ENCODE results near the gene BPIFA3. TPM values are rescaled to one million over a fixed set of nuclear protein-coding genes. Genes with fewer than 3 reads are reported as not detected.

Gene BPIFA3
- total and polyA plus RNA-seq, 2 donors, result not detected

- DNase-seq (ENCODE audit: extremely low spot score), result no peak
- WGBS, result 81% methylated on average over 5 of the region's 5 CpGs
- H3K27ac ChIP-seq (ENCODE audit: low read depth), result no peak overlapping the region
Observed at GRCh38 chr20:33257237-33257636, 40.1 kb downstream of the BPIFA3 start.

GRCh38 chr20:33259371-33259770, 42.2 kb downstream of the BPIFA3 start:
- Histone ChIP-seq H3K27ac (ENCODE audit: low read depth) (no peak overlapping the region), H3K4me3 (ENCODE audit: low read depth, low read length) (no peak overlapping the region), H3K36me3 (ENCODE audit: insufficient read depth) (no peaks in the 10 kb centered on the region), H3K4me1 (ENCODE audit: insufficient read depth) (no peaks in the 10 kb centered on the region)
- 63% methylated on average over 5 of the region's 5 CpGs for WGBS
- no peak for DNase-seq (ENCODE audit: extremely low spot score)

More at GRCh38 chr20:33257237-33257636, 40.1 kb downstream of the BPIFA3 start:
- H3K36me3 ChIP-seq (ENCODE audit: insufficient read depth), result no peaks in the 10 kb centered on the region
- no peaks in the 10 kb centered on the region for H3K4me1 ChIP-seq (ENCODE audit: insufficient read depth)
- H3K4me3 ChIP-seq (ENCODE audit: low read depth, low read length), result no peak overlapping the region

- WGBS, result 81% methylated on average over 4 of the region's 4 CpGs
- H3K4me3 ChIP-seq (ENCODE audit: low read depth, low read length), result no peak overlapping the region
- H3K4me1 ChIP-seq (ENCODE audit: insufficient read depth), result no peaks in the 10 kb centered on the region
- no peak for DNase-seq (ENCODE audit: extremely low spot score)
- H3K36me3 ChIP-seq (ENCODE audit: insufficient read depth), result no peaks in the 10 kb centered on the region
- H3K27ac ChIP-seq (ENCODE audit: low read depth), result no peak overlapping the region
Observed at GRCh38 chr20:33261465-33261864, 44.3 kb downstream of the BPIFA3 start.

GRCh38 chr20:33262658-33263065, 45.5 kb downstream of the BPIFA3 start:
- no peak overlapping the region for H3K4me3 ChIP-seq (ENCODE audit: low read depth, low read length)
- peak; percentile 14 for DNase-seq (ENCODE audit: extremely low spot score)
- no peaks in the 10 kb centered on the region for H3K4me1 ChIP-seq (ENCODE audit: insufficient read depth)
- 23% methylated on average over 5 of the region's 5 CpGs for WGBS
- no peaks in the 10 kb centered on the region for H3K36me3 ChIP-seq (ENCODE audit: insufficient read depth)
- H3K27ac ChIP-seq (ENCODE audit: low read depth), result no peak overlapping the region

- Histone ChIP-seq H3K4me3 (ENCODE audit: low read depth, low read length) (no peak overlapping the region), H3K36me3 (ENCODE audit: insufficient read depth) (no peaks in the 10 kb centered on the region), H3K27ac (ENCODE audit: low read depth) (no peak overlapping the region), H3K4me1 (ENCODE audit: insufficient read depth) (no peaks in the 10 kb centered on the region)
- DNase-seq (ENCODE audit: extremely low spot score), result no peak
- WGBS, result 61% methylated on average over 5 of the region's 5 CpGs
Observed at GRCh38 chr20:33263784-33264183, 46.6 kb downstream of the BPIFA3 start.

- Histone ChIP-seq H3K4me1 (ENCODE audit: insufficient read depth) (no peaks in the 10 kb centered on the region), H3K36me3 (ENCODE audit: insufficient read depth) (no peaks in the 10 kb centered on the region), H3K4me3 (ENCODE audit: low read depth, low read length) (no peak overlapping the region), H3K27ac (ENCODE audit: low read depth) (no peak overlapping the region)
- DNase-seq (ENCODE audit: extremely low spot score), result no peak
- WGBS, result 62% methylated on average over 3 of the region's 3 CpGs
Observed at GRCh38 chr20:33267701-33268100, 50.5 kb downstream of the BPIFA3 start.

GRCh38 chr20:33272155-33272873, 55.2 kb downstream of the BPIFA3 start:
- WGBS, result 86% methylated on average over 10 of the region's 10 CpGs
- H3K36me3 ChIP-seq (ENCODE audit: insufficient read depth), result no peaks in the 10 kb centered on the region
- H3K4me1 ChIP-seq (ENCODE audit: insufficient read depth), result no peaks in the 10 kb centered on the region
- DNase-seq (ENCODE audit: extremely low spot score), result no peak
- H3K27ac ChIP-seq (ENCODE audit: low read depth), result no peak overlapping the region
- H3K4me3 ChIP-seq (ENCODE audit: low read depth, low read length), result no peak overlapping the region

GRCh38 chr20:33273117-33273851, 56.1 kb downstream of the BPIFA3 start:
- Histone ChIP-seq H3K36me3 (ENCODE audit: insufficient read depth) (no peaks in the 10 kb centered on the region), H3K4me1 (ENCODE audit: insufficient read depth) (no peaks in the 10 kb centered on the region), H3K4me3 (ENCODE audit: low read depth, low read length) (no peak overlapping the region), H3K27ac (ENCODE audit: low read depth) (no peak overlapping the region)
- DNase-seq (ENCODE audit: extremely low spot score), result no peak
- 59% methylated on average over 13 of the region's 13 CpGs for WGBS

GRCh38 chr20:33275215-33275614, 58.1 kb downstream of the BPIFA3 start:
- DNase-seq (ENCODE audit: extremely low spot score), result no peak
- WGBS, result 69% methylated on average over 8 of the region's 8 CpGs
- Histone ChIP-seq H3K4me3 (ENCODE audit: low read depth, low read length) (no peak overlapping the region), H3K4me1 (ENCODE audit: insufficient read depth) (no peaks in the 10 kb centered on the region), H3K36me3 (ENCODE audit: insufficient read depth) (no peaks in the 10 kb centered on the region), H3K27ac (ENCODE audit: low read depth) (no peak overlapping the region)

GRCh38 chr20:33275871-33276270, 58.7 kb downstream of the BPIFA3 start:
- 55% methylated on average over 3 of the region's 3 CpGs for WGBS

GRCh38 chr20:33276303-33277113, 59.4 kb downstream of the BPIFA3 start:
- no peak overlapping the region for H3K27ac ChIP-seq (ENCODE audit: low read depth)
- no peaks in the 10 kb centered on the region for H3K4me1 ChIP-seq (ENCODE audit: insufficient read depth)
- DNase-seq (ENCODE audit: extremely low spot score), result no peak
- 74% methylated on average over 12 of the region's 12 CpGs for WGBS
- no peak overlapping the region for H3K4me3 ChIP-seq (ENCODE audit: low read depth, low read length)
- H3K36me3 ChIP-seq (ENCODE audit: insufficient read depth), result no peaks in the 10 kb centered on the region

More at GRCh38 chr20:33275871-33276270, 58.7 kb downstream of the BPIFA3 start:
- DNase-seq (ENCODE audit: extremely low spot score), result no peak
- Histone ChIP-seq H3K4me1 (ENCODE audit: insufficient read depth) (no peaks in the 10 kb centered on the region), H3K27ac (ENCODE audit: low read depth) (no peak overlapping the region), H3K36me3 (ENCODE audit: insufficient read depth) (no peaks in the 10 kb centered on the region), H3K4me3 (ENCODE audit: low read depth, low read length) (no peak overlapping the region)

Data from urinary bladder (tissue), 4 donors.